ENCODE measurements around the gene PTCD3.

The PTCD3 gene

GRCh38 chr2:86185517-86186212 is 79.6 kb downstream of the PTCD3 start:
- Histone ChIP-seq H3K27ac (peak overlapping the region; percentile 29 to 39), H3K4me3 (no peak overlapping the region), H3K4me1 (peaks cover 6 to 35% (median 22%) of the 10 kb centered on the region in 4 donors), H3K27me3 (no peaks in the 10 kb centered on the region), H3K36me3 (peaks cover 0 to 6% (median 0%) of the 10 kb centered on the region in 3 donors), H3K9me3 (no peaks in the 10 kb centered on the region)
- TF ChIP-seq CTCF (IDR thresholded peaks at IDR 0.05), result no peak
- DNase-seq, result no peak
- intact Hi-C loops (cut with DNase I; ENCODE audit: low total_unique reads), result no loop called here

- Histone ChIP-seq H3K4me3 (no peak overlapping the region), H3K4me1 (peaks cover 6 to 42% (median 28%) of the 10 kb centered on the region in 4 donors), H3K27ac (no peak overlapping the region), H3K36me3 (peaks cover 0 to 5% (median 0%) of the 10 kb centered on the region in 3 donors), H3K9me3 (no peaks in the 10 kb centered on the region), H3K27me3 (no peaks in the 10 kb centered on the region)
- no peak for TF ChIP-seq CTCF (IDR thresholded peaks at IDR 0.05)
- DNase-seq, result no peak
- intact Hi-C loops (cut with DNase I; ENCODE audit: low total_unique reads), result no loop called here
These were observed 80.4 kb downstream of the PTCD3 start for GRCh38 chr2:86186431-86186830.

GRCh38 chr2:86189782-86190416 is 83.9 kb downstream of the PTCD3 start:
- no peaks in the 10 kb centered on the region for H3K9me3 ChIP-seq
- H3K4me3 ChIP-seq, result no peak overlapping the region
- no peak for TF ChIP-seq CTCF (IDR thresholded peaks at IDR 0.05)
- DNase-seq, result no peak
- no peak overlapping the region for H3K27ac ChIP-seq
- H3K27me3 ChIP-seq, result no peaks in the 10 kb centered on the region
- H3K4me1 ChIP-seq, result peaks cover 0 to 59% (median 43%) of the 10 kb centered on the region in 4 donors
- intact Hi-C loops (cut with DNase I; ENCODE audit: low total_unique reads), result no loop called here
- H3K36me3 ChIP-seq, result peaks cover 0 to 5% (median 0%) of the 10 kb centered on the region in 3 donors
